ENCODE results near the gene GPR87. TPM values are rescaled to one million over a fixed set of nuclear protein-coding genes. Genes with fewer than 3 reads are reported as not detected.
A peak's percentile ranks its signal among the peaks of the same experiment; 100 is the strongest.

GPR87 gene
- total RNA-seq, 1 donor from 2014 or later = 56.9 TPM

DNA sequence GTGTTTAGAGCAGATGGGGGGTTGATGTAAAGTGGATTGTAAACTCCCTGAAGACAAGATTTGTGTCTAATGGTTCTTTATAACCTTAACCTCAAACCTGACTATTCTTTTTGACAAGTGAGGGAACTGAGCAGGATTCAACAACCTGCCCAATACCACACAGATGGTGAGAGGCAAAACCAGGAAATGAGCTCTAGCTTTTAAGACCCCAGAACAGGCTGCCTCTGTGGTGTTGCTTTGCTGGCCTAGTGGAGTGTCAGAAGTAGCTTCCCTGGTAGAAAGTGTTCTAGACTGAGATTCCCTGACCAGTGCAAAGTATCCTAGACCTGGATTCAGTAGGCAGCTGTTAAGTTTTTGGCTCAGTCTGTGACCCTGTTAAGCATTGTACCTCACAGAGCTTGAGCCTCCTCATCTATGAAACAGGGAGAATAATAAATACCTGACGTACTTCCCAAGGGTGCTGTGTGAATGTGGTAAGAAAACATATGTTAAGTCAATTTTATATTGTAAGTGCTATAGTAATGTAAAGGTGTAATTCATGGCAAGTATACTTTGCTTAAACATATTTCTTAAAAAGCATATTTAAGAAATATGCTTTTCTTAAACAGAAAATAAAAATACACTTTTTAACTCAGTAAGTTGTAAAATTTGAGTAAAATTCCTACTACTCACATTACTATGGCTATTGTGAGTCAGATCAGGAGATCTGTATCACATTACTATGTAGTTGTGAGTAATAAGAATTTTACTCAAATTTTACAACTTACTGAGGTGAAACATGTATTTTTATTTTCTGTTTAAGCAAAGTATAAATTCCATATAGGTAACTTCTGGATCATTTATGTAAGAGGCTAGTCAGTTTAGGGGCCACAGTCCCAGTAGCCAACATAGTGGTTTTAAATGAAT, 8.8 kb downstream of the GPR87 start:
- H3K27me3 ChIP-seq (ENCODE audit: control insufficient read depth, insufficient read depth, low read length) = no peaks in the 10 kb centered on the region
- peaks cover 6% of the 10 kb centered on the region for H3K36me3 ChIP-seq (ENCODE audit: control insufficient read depth, insufficient read depth, low read length)
- no peak for FAIRE-seq
- TF ChIP-seq, protein P1, sequence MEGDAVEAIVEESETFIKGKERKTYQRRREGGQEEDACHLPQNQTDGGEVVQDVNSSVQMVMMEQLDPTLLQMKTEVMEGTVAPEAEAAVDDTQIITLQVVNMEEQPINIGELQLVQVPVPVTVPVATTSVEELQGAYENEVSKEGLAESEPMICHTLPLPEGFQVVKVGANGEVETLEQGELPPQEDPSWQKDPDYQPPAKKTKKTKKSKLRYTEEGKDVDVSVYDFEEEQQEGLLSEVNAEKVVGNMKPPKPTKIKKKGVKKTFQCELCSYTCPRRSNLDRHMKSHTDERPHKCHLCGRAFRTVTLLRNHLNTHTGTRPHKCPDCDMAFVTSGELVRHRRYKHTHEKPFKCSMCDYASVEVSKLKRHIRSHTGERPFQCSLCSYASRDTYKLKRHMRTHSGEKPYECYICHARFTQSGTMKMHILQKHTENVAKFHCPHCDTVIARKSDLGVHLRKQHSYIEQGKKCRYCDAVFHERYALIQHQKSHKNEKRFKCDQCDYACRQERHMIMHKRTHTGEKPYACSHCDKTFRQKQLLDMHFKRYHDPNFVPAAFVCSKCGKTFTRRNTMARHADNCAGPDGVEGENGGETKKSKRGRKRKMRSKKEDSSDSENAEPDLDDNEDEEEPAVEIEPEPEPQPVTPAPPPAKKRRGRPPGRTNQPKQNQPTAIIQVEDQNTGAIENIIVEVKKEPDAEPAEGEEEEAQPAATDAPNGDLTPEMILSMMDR (IDR thresholded peaks at IDR 0.05; ENCODE audit: insufficient read depth, low read length, severe bottlenecking) = no peak
- DNase-seq (ENCODE audit: low read depth) = peak; percentile 65
- H3K4me3 ChIP-seq (ENCODE audit: low read depth, low read length) = no peak overlapping the region

- DNase-seq (ENCODE audit: low read depth) (peak; percentile 72), FAIRE-seq (no peak)
- Histone ChIP-seq H3K36me3 (ENCODE audit: control insufficient read depth, insufficient read depth, low read length) (peaks cover 6% of the 10 kb centered on the region), H3K27me3 (ENCODE audit: control insufficient read depth, insufficient read depth, low read length) (no peaks in the 10 kb centered on the region), H3K4me3 (ENCODE audit: low read depth, low read length) (no peak overlapping the region)
- TF ChIP-seq, protein P1 (IDR thresholded peaks at IDR 0.05; ENCODE audit: insufficient read depth, low read length, severe bottlenecking) = no peak
Measured at GRCh38 chr3:151307131-151307530, 9.5 kb downstream of the GPR87 start.

- Histone ChIP-seq H3K36me3 (ENCODE audit: control insufficient read depth, insufficient read depth, low read length) (peaks cover 4% of the 10 kb centered on the region), H3K27me3 (ENCODE audit: control insufficient read depth, insufficient read depth, low read length) (no peaks in the 10 kb centered on the region), H3K4me3 (ENCODE audit: low read depth, low read length) (no peak overlapping the region)
- TF ChIP-seq, protein P1 (IDR thresholded peaks at IDR 0.05; ENCODE audit: insufficient read depth, low read length, severe bottlenecking) = no peak
- no peak for DNase-seq (ENCODE audit: low read depth)
- FAIRE-seq = no peak
Measured at GRCh38 chr3:151306168-151306810, 10.3 kb downstream of the GPR87 start.

DNA sequence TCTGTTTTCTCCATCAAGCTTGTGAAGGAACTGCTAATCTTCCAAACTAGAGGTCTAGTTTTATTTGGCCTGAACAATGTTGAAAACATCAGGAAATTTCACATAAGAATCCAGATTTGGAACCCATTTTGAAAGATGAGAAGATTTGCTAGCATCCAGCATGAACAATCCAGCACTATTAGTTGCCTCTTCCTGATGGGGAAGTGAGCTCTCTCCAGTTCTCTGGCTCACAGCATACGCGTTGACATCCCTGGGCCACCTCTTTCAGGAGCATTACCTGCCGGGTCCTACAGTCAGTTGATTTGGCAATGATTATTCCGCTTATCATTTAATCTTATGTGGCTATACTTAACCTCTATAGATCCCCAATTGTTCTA, 10.9 kb downstream of the GPR87 start:
- FAIRE-seq = no peak
- TF ChIP-seq, protein P1 (IDR thresholded peaks at IDR 0.05; ENCODE audit: insufficient read depth, low read length, severe bottlenecking) = no peak
- peaks cover 4% of the 10 kb centered on the region for H3K36me3 ChIP-seq (ENCODE audit: control insufficient read depth, insufficient read depth, low read length)
- H3K4me3 ChIP-seq (ENCODE audit: low read depth, low read length) = no peak overlapping the region
- H3K27me3 ChIP-seq (ENCODE audit: control insufficient read depth, insufficient read depth, low read length) = no peaks in the 10 kb centered on the region
- DNase-seq (ENCODE audit: low read depth) = peak; percentile 64

GRCh38 chr3:151305060-151305774, 11.4 kb downstream of the GPR87 start:
- H3K36me3 ChIP-seq (ENCODE audit: control insufficient read depth, insufficient read depth, low read length) = peaks cover 6% of the 10 kb centered on the region
- H3K4me3 ChIP-seq (ENCODE audit: low read depth, low read length) = no peak overlapping the region
- DNase-seq (ENCODE audit: low read depth) (peak; percentile 98), FAIRE-seq (peak; percentile 99)
- no peaks in the 10 kb centered on the region for H3K27me3 ChIP-seq (ENCODE audit: control insufficient read depth, insufficient read depth, low read length)
- TF ChIP-seq, protein P1 (IDR thresholded peaks at IDR 0.05; ENCODE audit: insufficient read depth, low read length, severe bottlenecking) = peak; percentile 33
